Activated naive CD4-positive, alpha-beta T cell treated with anti-CD3 and anti-CD28 coated beads, Interleukin-2, amount 50 U/mL, for 72 hours (primary cell): ENCODE data around the gene PRELID3B. TPM values are rescaled to one million over a fixed set of nuclear protein-coding genes. Genes with fewer than 3 reads are reported as not detected.

ENCODE experiments used
- ATAC-seq, 2 donors: fragments of 150-1000 bp; cut with Tn5 transposase; 2 replicates each; pipeline ENCODE4 v1.10.0; 2021; ENCODE audit warnings: mild to moderate bottlenecking in 2 of 2, moderate library complexity in 2 of 2
- DNase-seq, 2 donors: peaks; one replicate each; pipeline ENCODE4 v3.0.0; 2021 to 2022; ENCODE audit warnings: low spot score in 2 of 2
- H3K27ac Mint-ChIP-seq, 2 donors: one replicate each; pipeline ENCODE4 v1.8.0; 2022; ENCODE audit warnings: mild to moderate bottlenecking in 2 of 2, mixed read lengths in 2 of 2
- H3K36me3 Mint-ChIP-seq, 2 donors: one replicate each; pipeline ENCODE4 v1.8.0; 2022; ENCODE audit warnings: mixed read lengths in 2 of 2
- H3K9me3 Mint-ChIP-seq, 2 donors: one replicate each; pipeline ENCODE4 v1.8.0; 2022; ENCODE audit warnings: mixed read lengths in 2 of 2
- total RNA-seq, 2 donors: library from RNA; stranded (reverse); gene quantifications; one replicate each; pipeline ENCODE4 v1.2.3, GENCODE V29; 2022

The PRELID3B gene
- 100 to 1,000 TPM; 118 to 170 TPM for total RNA-seq

DNA sequence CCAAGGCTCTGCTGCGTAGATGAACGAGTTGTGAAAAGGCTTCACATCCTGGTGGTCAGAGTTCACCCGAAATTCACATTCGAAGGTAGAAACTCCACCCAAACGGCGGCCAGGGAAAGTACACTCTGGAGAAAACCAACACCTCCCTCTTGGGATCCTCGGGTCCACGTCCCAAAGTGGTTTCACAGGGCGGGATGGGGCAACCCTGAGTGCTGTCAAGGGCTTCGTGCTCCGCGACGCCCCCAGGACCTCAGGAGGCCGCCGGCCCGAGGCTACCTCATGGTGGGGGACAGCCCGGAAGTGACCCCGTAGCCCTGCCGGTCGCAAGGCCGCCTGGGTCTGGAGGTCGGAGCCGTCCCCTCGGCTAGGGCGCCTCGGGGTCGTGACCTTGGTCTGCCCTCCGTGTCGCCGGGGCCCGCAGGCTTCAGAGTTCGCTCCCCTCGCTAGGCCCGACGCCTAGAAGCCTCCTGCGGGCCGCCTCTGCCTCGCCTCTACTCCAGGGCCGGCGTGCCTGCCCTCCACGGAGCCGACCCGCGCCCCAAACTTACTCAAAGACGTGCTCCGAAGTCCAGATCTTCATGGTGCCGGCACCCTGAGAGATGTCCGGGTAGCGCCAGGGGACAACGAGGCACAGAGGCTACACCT, at the start of gene PRELID3B:
PRELID3B (minus strand) TSS at position 636 of the 645 bp plus-strand sequence; CDS start at position 580, 56 bp downstream.
- peaks cover 11 to 19% of the 10 kb centered on the region in 2 donors for H3K36me3 Mint-ChIP-seq
- peak; percentile 21 to 58 for DNase-seq
- ATAC-seq: peak; percentile 44 to 47

DNA sequence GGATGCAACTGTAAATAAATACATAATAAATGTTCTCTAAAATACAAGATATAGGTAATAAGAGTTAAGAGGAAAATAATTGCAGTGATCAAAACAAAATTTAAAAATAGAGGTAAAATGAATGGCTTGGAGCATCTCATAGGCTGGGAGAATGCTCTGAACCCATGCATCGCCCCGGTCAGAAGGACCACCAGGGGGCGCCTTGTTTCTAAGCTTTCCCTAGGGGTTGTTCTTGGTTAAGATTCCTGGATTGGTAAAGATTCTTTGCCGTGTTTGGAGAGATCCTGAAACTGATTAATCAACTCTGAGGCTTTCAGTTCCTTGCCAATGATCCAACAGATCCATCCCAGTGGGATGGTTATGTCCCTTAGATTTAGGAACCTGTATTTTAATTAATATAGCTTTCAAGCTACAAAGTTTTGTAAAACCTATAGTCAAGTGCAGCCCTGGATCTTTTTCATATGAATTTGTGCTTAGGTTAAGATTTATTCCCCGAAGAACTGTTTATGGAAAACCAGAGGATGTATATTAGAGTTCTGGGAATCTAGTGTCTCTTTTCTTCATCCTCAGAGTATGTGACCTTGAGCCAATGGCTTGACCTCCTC, 45.3 kb upstream of the PRELID3B start:
- ATAC-seq: peak; percentile 83 to 94
- no peak overlapping the region for H3K27ac Mint-ChIP-seq
- no peaks in the 10 kb centered on the region for H3K36me3 Mint-ChIP-seq
- peak; percentile 76 to 88 for DNase-seq
- no peaks in the 10 kb centered on the region for H3K9me3 Mint-ChIP-seq

More for the DNA sequence above, at the start of gene PRELID3B:
- peak within 1 kb of the TSS; percentile 91 to 93 for H3K27ac Mint-ChIP-seq
- H3K9me3 Mint-ChIP-seq: no peaks in the 10 kb centered on the region

DNA sequence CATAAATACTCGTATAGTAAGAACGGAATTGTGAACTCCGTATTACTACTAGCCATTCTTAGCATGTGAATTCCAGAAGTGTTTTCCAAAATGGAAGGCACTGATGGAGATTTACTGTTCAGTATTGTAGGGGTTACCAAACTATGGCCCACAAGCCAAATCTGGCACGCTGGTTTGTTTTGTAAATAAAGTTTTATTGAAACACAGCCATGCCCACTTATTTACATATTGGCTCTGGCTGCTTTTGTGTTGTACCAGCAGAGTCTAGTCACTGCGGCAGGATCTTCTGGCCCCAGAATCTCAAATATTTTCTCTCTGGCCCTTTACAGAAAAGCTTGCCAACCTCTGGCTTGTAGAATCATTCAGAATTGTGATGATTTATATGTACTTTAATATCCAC, 44.3 kb upstream of the PRELID3B start:
- ATAC-seq: no peak
- DNase-seq: no peak
- Mint-ChIP-seq H3K9me3 (no peaks in the 10 kb centered on the region), H3K36me3 (no peaks in the 10 kb centered on the region), H3K27ac (no peak overlapping the region)

DNA sequence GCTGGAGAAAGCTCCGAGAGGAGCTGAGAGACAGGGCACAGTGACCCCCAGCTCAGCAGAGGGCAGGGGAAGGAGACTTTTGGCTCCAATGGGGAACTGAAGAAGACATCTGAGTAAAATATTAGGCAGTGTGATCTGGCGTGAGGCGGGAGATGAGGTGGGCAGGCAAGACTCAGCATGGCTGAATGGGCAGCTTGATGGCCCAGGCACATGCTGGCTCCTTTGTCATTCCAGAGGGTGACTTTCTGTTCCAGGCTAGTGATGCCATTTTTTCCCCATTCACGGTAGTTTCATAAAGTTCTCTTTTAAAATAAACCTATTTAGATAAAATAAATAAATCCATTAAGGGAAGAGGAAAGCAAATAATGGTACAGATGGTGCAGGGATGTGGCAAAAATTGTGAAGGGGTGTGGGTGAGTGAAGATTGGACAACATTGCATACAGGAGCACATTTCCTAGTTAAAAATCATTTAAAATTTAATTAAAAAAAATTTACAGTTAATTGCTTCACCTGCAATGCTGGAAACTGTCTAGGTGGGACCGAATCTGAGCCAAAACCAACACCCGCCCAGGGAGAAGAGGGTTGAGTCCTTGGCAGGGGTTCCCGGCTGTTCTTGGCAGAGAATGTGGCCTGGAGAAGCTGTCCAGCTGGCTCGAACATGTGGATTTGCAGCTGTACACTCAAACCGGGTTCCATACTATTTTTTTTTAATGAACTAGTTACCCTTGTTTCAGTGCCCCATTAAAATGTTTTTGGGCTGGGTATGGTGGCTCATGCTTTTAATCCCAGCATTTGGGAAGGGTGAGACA, 41.7 kb upstream of the PRELID3B start:
- H3K9me3 Mint-ChIP-seq: no peaks in the 10 kb centered on the region
- DNase-seq: no peak
- no peak for ATAC-seq
- H3K27ac Mint-ChIP-seq: no peak overlapping the region
- H3K36me3 Mint-ChIP-seq: no peaks in the 10 kb centered on the region

DNA sequence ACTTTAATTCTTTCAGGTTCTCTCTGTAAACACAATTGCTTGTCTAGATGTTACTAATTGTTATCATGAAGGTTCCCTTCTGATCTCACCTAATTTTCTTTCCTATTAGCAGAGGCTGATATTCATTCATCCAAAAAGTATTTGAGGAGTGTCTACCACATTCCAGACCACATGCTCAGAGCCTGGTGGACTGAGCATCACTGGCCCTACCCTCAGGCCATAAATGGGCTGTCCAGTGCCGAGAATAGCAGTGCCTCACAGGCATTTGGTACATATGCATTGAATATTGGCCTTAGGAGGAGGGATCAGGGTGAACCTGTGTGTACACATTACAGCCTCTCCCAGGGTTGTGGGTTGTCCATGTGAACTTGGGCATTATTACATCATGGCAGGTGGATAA, 40.4 kb upstream of the PRELID3B start:
- H3K27ac Mint-ChIP-seq: no peak overlapping the region
- DNase-seq (no peak), ATAC-seq (no peak)
- no peaks in the 10 kb centered on the region for H3K36me3 Mint-ChIP-seq
- no peaks in the 10 kb centered on the region for H3K9me3 Mint-ChIP-seq

DNA sequence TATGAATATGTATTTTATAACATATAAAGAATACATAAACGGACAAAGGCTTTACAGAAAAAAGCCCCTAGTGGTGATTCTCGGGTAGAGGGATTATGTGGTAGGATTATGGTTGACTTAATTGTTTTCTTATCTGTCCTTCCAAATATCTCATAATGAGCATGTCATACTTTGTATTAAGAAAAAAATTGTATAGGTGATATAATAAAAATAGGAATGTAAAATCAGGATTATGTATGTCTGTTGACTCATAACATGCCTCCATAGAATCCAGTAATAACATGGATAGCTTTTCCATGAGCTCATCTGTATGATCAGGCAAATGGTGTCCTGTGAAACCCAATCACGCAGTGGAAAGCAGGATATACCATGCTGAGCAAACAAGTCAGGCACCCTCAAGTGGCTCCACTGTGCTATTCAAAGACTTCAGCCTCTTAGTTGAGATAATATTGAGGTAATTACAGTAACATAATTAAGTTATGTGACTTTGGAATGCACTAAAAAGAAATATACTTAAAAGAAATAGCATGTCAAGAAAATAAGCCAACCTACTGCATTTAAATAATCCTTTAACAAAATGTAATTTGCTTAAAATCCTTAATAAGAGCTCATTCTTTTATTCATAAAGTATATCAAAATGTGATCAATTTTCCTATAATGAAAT, 39.6 kb upstream of the PRELID3B start:
- Mint-ChIP-seq H3K27ac (no peak overlapping the region), H3K36me3 (no peaks in the 10 kb centered on the region), H3K9me3 (no peaks in the 10 kb centered on the region)
- DNase-seq (no peak), ATAC-seq (no peak)

DNA sequence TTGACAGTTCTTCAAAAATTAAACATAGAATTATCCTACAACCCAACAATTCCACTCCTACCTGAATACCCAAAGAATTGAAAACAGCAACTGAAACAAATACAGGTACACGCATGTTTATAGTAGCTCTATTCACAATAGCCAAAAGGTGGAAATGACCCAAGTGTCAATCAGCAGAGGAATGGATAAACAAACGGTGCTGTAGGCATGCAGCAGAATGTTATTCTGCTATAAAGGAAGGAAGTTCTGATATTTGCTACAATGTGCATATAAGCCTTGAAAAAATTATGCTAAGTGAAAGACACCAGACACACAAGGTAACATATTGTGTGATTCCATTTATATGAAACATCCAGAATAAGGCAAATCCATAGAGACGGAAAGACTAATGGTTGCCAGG, 38.5 kb upstream of the PRELID3B start:
- Mint-ChIP-seq H3K27ac (no peak overlapping the region), H3K36me3 (no peaks in the 10 kb centered on the region)
- ATAC-seq: no peak

DNA sequence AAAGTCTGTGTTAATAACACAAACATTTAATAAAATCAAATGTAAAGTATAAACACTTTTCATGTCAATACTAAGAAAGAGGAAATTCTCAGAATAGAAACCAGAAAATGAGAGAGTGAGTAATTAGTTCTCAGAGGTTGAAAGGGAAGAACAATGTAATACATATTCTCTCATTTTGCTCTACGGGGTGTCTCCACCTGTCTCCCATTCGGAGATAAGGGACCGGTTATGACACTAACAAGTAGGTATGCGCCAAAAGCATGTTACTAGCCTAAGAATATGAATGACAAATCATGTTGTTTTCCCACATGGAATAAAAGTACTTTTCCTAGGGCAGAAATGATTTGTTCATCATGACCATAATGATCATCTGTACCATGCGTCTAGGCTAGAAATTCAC, 35.6 kb upstream of the PRELID3B start:
- DNase-seq (no peak), ATAC-seq (peak in 1 of 2 donors; percentile 67)
- Mint-ChIP-seq H3K27ac (no peak overlapping the region), H3K36me3 (no peaks in the 10 kb centered on the region), H3K9me3 (no peaks in the 10 kb centered on the region)

More for the DNA sequence above, 38.5 kb upstream of the PRELID3B start:
- DNase-seq: no peak
- H3K9me3 Mint-ChIP-seq: no peaks in the 10 kb centered on the region

DNA sequence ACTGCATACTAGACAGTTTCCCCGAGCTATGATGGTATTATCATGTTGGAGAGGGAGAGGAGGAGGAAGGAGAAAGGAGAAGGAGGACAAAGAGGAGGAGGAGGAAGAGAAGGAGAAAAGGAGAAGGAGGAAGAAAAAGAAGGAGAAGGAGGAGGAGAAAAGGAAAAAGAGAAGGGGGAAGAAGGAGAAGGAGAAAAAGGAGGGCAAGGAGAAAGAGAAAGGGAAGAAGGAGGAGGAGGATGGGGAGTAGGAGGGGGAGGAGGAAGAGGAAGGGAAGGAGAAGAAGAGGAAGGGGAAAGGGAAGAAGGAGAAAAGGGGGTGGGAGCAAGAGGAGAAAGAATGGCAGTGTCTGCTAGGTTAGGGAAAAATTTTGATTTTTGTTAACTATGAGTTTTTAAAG, 35.1 kb upstream of the PRELID3B start:
- Mint-ChIP-seq H3K27ac (no peak overlapping the region), H3K9me3 (no peaks in the 10 kb centered on the region), H3K36me3 (no peaks in the 10 kb centered on the region)
- DNase-seq (no peak), ATAC-seq (no peak)

DNA sequence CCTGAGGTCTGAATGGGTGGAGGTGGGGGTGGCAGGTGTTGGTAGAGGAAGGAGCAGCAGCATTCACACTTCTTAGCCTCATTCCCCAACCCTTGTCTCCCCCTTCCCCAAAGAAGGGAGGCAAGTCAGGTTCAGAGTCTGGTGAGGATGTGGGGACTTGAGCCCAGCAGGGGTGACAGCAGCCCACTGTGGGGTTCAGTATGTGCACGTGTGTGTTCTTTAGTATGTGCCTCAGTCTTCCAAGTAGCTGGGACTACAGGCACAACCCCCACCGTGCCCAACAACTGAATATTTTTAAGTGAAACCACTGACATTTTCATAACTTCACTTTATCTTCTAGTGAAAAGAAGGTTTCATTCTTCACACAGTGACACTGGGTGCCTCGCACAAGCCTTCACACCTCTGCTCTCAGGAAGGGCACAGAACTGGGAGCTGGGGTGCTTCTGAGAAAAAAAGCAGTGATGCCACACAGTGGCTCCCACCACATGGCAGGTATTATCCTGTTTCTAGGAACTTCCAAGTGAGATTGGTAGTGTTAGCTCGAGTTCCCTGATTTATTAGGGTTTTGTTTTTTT, 33.4 kb upstream of the PRELID3B start:
- Mint-ChIP-seq H3K27ac (no peak overlapping the region), H3K9me3 (no peaks in the 10 kb centered on the region), H3K36me3 (no peaks in the 10 kb centered on the region)
- peak; percentile 44 to 65 for ATAC-seq
- no peak for DNase-seq

DNA sequence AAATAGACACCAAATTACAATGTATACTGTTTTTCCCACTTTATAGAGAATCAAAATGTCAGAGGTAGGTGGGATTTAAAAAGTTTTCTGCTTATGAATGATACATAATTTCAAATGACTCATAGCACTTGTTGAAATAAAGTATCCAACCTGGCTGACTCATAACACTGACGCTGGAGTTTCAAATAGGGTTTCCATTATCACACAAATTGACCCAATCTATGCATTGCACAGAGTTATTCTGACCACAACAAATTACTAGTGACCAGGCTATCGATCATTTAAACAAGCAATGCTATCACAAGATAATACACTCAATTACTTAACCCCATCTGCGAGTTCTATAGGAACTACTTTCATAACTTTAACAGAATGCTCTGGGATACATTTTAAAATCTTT, 31.9 kb upstream of the PRELID3B start:
- no peaks in the 10 kb centered on the region for H3K36me3 Mint-ChIP-seq
- peak; percentile 75 to 87 for ATAC-seq
- no peak overlapping the region for H3K27ac Mint-ChIP-seq
- no peaks in the 10 kb centered on the region for H3K9me3 Mint-ChIP-seq
- no peak for DNase-seq

DNA sequence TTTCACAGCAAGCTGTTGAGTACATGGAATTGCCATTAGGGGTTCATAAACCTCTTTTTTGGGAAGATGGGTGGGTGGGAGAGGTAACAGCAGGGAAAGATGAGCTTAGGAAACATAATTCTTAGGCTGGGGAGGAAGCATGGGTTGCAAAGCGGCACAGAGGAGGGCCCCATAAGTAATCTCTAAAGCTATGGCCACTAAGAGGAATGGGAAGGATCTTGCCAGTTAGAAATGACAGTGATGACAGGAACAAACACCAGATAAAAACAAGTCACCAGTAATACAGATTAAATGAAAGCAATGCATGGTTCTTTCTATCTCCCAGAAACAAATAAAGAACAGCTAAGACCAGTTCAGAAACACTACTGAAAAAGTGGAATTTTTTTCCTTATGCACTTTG, 31.0 kb upstream of the PRELID3B start:
- no peak for DNase-seq
- no peak for ATAC-seq
- Mint-ChIP-seq H3K9me3 (no peaks in the 10 kb centered on the region), H3K36me3 (no peaks in the 10 kb centered on the region), H3K27ac (no peak overlapping the region)

DNA sequence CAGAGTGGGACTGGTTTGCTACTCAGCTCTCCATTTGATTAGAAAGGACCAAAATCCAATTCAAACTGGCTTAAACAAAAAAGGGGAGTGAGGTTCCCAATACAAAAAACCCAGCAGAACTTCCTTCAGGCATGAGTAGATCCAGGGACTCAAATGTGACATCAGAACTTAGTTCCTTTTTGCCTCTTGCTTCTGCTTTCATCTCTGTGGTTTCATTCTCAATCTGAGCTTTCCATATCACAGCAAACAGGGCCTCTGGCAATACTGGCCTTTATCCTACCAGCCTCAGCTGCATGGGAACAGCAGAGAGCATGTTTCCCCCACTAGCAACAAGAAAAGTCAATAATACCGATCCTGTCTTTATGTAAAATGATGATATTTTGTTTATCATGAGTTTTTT, 28.6 kb upstream of the PRELID3B start:
- peak in 1 of 2 donors; percentile 44 for ATAC-seq

DNA sequence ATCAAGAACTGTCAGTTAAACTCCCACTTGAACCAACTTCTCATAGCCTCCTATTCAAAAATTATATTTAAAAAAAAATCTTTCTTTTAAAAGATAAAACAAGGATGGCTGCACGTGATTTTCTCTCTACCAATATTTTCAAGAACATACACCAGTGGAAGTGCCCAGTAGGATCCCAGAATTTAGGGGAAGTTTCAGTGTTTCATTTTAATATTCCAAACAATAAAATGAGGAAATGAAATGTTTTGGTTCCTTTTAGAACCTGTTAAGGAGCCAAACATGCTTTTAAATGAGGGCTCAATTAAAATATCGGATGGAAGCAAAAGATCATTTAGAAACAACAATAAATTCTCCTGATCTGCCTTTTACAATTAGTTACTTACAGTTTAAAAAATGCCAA, 26.4 kb upstream of the PRELID3B start:
- H3K27ac Mint-ChIP-seq: no peak overlapping the region
- no peaks in the 10 kb centered on the region for H3K36me3 Mint-ChIP-seq
- no peaks in the 10 kb centered on the region for H3K9me3 Mint-ChIP-seq
- DNase-seq: no peak
- no peak for ATAC-seq

More for the DNA sequence above, 28.6 kb upstream of the PRELID3B start:
- no peaks in the 10 kb centered on the region for H3K9me3 Mint-ChIP-seq
- no peaks in the 10 kb centered on the region for H3K36me3 Mint-ChIP-seq
- DNase-seq: no peak
- H3K27ac Mint-ChIP-seq: no peak overlapping the region

DNA sequence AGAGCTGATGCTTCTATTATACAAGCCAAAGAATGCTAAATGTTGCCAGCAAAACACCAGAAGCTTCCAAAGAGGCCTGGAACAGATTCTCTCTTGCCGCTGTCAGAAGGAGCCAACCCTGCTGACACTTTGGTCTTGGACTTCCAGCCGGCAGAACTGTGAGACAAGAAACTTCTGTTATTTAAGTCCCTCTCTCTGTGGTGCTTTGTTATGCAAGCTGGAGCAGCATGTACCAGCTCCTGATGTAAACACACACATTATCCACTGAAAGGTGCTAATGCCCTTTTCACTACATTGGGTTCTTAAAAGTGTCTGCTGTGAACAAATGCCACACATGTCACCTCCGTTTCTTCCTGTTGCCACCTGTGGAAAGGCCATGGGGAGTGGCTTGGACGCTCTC, 25.9 kb upstream of the PRELID3B start:
- no peak for ATAC-seq
- H3K36me3 Mint-ChIP-seq: no peaks in the 10 kb centered on the region
- no peaks in the 10 kb centered on the region for H3K9me3 Mint-ChIP-seq
- no peak overlapping the region for H3K27ac Mint-ChIP-seq
- DNase-seq: no peak

DNA sequence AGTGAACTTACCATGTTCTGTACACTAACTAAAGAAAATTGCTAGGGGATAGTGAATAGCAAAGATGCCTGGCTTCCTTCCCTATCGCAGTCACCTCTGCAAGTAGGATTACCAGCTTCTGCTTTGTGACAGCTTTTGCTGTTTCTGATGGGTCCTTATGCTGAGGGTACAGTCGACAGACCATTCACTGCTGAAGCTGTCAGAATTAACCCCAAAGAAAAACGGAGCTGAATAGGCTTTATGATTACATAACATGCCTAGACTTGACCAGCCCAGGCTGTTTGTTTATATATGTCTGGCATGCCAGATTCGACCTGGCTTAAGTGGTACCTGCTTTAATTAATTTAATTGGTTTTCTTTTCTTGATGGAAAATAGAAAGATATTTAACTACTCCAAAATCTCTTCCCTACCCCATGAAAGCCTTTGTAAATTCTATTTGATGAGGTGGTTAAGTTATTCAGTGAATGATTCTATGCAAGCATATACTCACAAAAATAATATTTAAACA, 21.7 kb upstream of the PRELID3B start:
- Mint-ChIP-seq H3K27ac (no peak overlapping the region), H3K9me3 (no peaks in the 10 kb centered on the region), H3K36me3 (no peaks in the 10 kb centered on the region)
- ATAC-seq: no peak
- DNase-seq: no peak
